ENCODE measurements around the gene DUS1L. TPM values are rescaled to one million over a fixed set of nuclear protein-coding genes. Genes with fewer than 3 reads are reported as not detected.
A peak's percentile ranks its signal among the peaks of the same experiment; 100 is the strongest.

Gene DUS1L
- total RNA-seq, 2 donors from 2014 or later, result 77.3 to 88.9 TPM

DNA sequence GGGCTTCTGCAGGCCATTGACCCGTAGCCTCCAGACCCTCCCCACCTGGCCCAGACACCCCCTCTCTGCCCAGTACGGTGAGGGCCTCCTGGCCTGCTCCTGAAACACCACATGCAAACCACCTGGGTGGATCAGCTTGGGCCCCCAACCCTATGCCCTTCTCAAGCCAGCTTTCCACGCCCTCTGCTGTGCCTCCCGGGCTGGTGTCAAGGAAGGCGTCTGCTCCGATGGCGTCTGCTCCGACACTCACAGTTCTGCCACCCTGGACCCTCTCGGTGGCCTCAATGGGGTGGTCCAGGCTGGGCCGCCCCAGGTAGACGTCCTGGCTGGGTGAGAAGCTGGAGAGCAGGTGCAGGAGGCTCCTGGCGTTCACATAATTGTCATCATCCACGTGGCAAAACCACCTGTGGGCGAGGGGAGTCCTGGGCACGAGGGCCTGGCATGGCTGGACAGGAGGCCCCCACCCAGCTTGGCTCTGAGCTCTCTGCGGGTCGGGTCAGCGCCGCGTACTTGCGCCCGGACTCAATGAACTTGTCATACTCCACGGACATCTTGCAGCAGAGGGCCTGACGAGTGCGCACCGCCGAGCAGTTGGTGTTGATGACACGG is 15.3 kb downstream of the DUS1L start:
- Histone ChIP-seq H3K4me3 (peak overlapping the region; percentile 82), H3K36me3 (peaks cover 25% of the 10 kb centered on the region), H3K4me1 (ENCODE audit: control insufficient read depth in 1 of 2, low read depth in 2 of 2) (peaks cover 9 to 38% of the 10 kb centered on the region in 2 donors), H3K27ac (no peak overlapping the region), H3K9me3 (no peaks in the 10 kb centered on the region), H3K27me3 (replicated peaks; ENCODE audit: insufficient read depth) (no peaks in the 10 kb centered on the region)
- no peak for DNase-seq (ENCODE audit: low spot score)
- no peak for ATAC-seq (ENCODE audit: insufficient number of reproducible peaks, low FRiP score, low read depth)
- no peak for TF ChIP-seq CTCF (IDR thresholded peaks at IDR 0.05)

GRCh38 chr17:82049521-82049971 is 16.1 kb downstream of the DUS1L start:
- H3K9me3 ChIP-seq, result no peaks in the 10 kb centered on the region
- H3K27ac ChIP-seq, result no peak overlapping the region
- H3K4me3 ChIP-seq, result no peak overlapping the region
- TF ChIP-seq CTCF (IDR thresholded peaks at IDR 0.05), result no peak
- no peaks in the 10 kb centered on the region for H3K27me3 ChIP-seq (replicated peaks; ENCODE audit: insufficient read depth)
- peaks cover 20% of the 10 kb centered on the region for H3K36me3 ChIP-seq
- no peak for ATAC-seq (ENCODE audit: insufficient number of reproducible peaks, low FRiP score, low read depth)
- peaks cover 9 to 38% of the 10 kb centered on the region in 2 donors for H3K4me1 ChIP-seq (ENCODE audit: control insufficient read depth in 1 of 2, low read depth in 2 of 2)
- no peak for DNase-seq (ENCODE audit: low spot score)

- Histone ChIP-seq H3K9me3 (no peaks in the 10 kb centered on the region), H3K27me3 (replicated peaks; ENCODE audit: insufficient read depth) (no peaks in the 10 kb centered on the region), H3K36me3 (peaks cover 15% of the 10 kb centered on the region), H3K4me3 (no peak overlapping the region), H3K4me1 (ENCODE audit: control insufficient read depth in 1 of 2, low read depth in 2 of 2) (peaks cover 9 to 38% of the 10 kb centered on the region in 2 donors), H3K27ac (no peak overlapping the region)
- no peak for ATAC-seq (ENCODE audit: insufficient number of reproducible peaks, low FRiP score, low read depth)
- no peak for DNase-seq (ENCODE audit: low spot score)
- no peak for TF ChIP-seq CTCF (IDR thresholded peaks at IDR 0.05)
These were observed 16.5 kb downstream of the DUS1L start for GRCh38 chr17:82049106-82049505.

DNA sequence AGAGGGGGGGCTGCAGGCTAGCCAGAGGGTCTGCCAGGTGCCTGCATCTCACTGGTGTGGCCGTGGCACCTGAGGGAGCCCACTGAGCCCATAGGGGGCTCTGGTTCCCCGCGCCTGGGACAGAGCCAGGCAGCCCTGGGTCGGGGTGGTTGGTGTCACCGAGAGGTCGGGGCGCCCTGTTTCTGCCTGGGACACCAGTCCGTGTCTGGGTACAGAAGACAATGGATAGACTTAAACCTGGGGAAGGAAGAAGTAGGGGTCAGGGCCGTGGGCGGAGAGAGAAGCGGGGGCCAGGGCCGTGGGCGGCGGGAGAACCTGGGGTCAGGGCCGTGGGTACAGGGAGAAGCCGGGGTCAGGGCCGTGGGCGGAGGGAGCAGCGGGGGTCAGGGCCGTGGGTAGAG is 17.0 kb downstream of the DUS1L start:
- Histone ChIP-seq H3K4me1 (ENCODE audit: control insufficient read depth in 1 of 2, low read depth in 2 of 2) (peaks cover 9 to 33% of the 10 kb centered on the region in 2 donors), H3K27me3 (replicated peaks; ENCODE audit: insufficient read depth) (no peaks in the 10 kb centered on the region), H3K27ac (no peak overlapping the region), H3K9me3 (no peaks in the 10 kb centered on the region), H3K36me3 (peaks cover 10% of the 10 kb centered on the region), H3K4me3 (no peak overlapping the region)
- no peak for ATAC-seq (ENCODE audit: insufficient number of reproducible peaks, low FRiP score, low read depth)
- no peak for DNase-seq (ENCODE audit: low spot score)
- no peak for TF ChIP-seq CTCF (IDR thresholded peaks at IDR 0.05)

- TF ChIP-seq CTCF (IDR thresholded peaks at IDR 0.05), result no peak
- H3K27me3 ChIP-seq (replicated peaks; ENCODE audit: insufficient read depth), result no peaks in the 10 kb centered on the region
- no peak overlapping the region for H3K4me3 ChIP-seq
- no peak overlapping the region for H3K27ac ChIP-seq
- H3K9me3 ChIP-seq, result no peaks in the 10 kb centered on the region
- no peak for ATAC-seq (ENCODE audit: insufficient number of reproducible peaks, low FRiP score, low read depth)
- H3K36me3 ChIP-seq, result peaks cover 10% of the 10 kb centered on the region
- H3K4me1 ChIP-seq (ENCODE audit: control insufficient read depth in 1 of 2, low read depth in 2 of 2), result peaks cover 8 to 28% of the 10 kb centered on the region in 2 donors
- DNase-seq (ENCODE audit: low spot score), result no peak
These were observed 17.6 kb downstream of the DUS1L start for GRCh38 chr17:82047914-82048570.
